HG02623 (cell line): ENCODE measurements around the gene PELI3.
A peak's percentile ranks its signal among the peaks of the same experiment; 100 is the strongest.

Experiments
- ATAC-seq: cut with Tn5 transposase; IDR thresholded peaks from one replicate; pipeline ENCODE4 v1.9.1; 2021; ENCODE audit warnings: moderate library complexity; ENCODE audit not compliant: unreplicated experiment

The PELI3 gene

DNA sequence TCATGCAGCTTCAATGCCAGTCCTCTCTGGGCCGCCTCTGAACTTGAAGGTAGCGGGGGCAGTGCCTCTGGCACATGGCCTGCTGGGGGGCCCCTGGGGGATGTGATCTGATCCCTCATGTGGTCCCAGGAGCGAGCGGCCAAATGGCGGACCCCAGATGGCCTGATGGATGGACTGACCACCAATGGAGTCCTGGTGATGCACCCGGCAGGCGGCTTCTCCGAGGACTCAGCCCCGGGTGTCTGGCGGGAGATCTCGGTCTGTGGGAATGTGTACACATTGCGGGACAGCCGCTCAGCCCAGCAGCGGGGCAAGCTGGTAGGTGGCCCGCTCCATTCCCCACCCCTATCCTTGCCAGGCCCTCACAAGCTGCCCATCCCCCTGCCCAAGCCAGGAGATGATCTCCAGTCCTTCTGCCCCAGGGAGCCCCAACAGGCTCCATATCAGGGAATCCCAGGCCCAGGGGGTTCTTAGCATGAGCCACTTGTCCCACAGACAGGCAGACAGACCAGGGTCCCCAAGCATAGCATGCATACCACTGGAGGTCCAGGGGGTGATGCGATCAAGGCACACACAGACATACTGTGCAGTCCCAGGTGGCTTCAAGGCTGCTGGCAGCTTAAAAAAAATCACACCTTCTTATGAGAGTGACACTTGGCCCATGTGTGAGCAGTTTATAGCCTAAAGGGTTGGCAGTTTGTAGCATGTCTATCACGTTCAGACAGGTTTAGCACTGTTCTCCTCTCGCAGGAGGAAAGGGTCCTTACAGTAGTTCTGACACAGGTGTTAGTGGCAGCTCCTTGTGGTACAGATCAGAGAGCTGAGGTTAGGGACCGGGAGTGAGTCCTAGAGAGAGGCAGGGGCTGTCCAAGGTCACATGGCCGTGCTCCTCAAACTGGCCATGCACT lies 7.2 kb downstream of the PELI3 start:
- ATAC-seq: no peak

DNA sequence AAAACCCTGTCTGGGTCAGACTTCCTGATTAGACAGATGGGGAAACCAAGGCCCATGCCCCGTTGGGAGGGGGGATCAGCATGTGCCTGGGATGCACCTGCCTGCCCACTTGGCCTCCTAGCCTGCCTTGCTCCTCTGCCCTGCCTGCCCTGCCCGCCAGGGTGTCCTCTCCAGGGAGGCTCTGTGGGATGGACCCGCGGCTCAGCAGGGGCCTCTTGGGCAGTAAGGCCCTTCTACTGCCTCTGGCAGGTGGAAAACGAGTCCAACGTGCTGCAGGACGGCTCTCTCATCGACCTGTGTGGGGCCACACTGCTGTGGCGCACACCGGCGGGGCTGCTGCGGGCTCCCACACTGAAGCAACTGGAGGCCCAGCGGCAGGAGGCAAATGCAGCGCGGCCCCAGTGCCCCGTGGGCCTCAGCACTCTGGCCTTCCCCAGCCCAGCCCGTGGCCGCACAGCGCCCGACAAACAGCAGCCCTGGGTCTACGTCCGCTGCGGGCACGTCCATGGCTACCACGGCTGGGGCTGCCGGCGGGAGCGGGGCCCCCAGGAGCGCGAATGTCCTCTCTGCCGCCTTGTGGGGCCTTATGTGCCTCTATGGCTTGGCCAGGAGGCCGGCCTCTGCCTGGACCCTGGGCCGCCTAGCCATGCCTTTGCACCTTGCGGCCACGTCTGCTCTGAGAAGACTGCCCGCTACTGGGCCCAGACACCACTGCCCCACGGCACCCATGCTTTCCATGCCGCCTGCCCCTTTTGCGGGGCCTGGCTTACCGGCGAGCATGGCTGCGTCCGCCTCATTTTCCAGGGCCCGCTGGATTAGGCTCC lies 8.9 kb downstream of the PELI3 start:
- no peak for ATAC-seq

- ATAC-seq: no peak
Measured at GRCh38 chr11:66476173-66476840, 9.6 kb downstream of the PELI3 start.

- no peak for ATAC-seq
Measured at GRCh38 chr11:66476841-66477251, 10.1 kb downstream of the PELI3 start.

DNA sequence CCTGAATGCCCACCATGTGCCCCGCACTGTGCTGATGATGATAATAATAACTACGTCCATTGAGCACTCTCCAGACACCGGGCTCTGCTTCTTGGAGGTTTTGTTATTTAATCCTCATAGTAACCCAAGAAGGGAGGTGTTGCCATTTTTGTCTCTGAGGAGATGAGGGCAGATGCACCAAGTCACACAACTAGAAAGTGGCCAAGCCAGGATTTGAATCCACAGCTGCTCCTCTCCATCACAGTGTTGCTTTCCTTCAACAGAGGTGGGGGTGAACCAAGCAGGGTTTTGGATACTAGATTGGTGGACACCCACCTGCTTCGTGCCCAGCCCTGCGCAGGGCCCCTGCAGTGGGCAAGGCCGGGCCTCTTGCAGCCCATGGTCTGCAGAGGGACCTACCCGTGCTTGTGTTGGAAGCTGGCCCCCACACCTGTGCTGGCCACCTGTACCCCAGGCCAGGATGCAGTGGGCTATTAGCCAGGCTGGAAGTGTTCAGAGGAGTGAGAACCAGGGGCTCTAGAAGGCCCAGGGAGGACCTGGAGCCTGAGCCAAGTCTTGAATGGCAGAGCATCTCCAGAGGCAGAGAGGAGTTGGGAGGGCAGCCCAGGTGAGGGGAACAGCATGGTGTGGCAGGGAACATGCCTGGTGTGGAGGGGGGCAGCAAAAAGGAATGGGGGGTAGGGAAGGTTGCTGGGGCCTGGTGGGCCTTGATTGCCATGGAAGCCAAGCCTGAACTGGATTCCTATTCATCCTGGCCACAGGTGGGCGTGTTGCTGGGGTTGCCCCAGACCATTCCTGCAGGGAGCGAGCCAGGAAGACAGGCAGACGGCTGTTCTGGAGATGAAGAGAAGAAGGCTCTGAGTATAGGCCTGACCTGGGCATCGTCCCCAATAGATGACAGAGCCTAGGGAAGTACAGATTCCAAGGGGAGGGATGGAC lies 10.8 kb downstream of the PELI3 start:
- ATAC-seq: no peak

GRCh38 chr11:66478729-66479393 lies 12.2 kb downstream of the PELI3 start:
- ATAC-seq: no peak

DNA sequence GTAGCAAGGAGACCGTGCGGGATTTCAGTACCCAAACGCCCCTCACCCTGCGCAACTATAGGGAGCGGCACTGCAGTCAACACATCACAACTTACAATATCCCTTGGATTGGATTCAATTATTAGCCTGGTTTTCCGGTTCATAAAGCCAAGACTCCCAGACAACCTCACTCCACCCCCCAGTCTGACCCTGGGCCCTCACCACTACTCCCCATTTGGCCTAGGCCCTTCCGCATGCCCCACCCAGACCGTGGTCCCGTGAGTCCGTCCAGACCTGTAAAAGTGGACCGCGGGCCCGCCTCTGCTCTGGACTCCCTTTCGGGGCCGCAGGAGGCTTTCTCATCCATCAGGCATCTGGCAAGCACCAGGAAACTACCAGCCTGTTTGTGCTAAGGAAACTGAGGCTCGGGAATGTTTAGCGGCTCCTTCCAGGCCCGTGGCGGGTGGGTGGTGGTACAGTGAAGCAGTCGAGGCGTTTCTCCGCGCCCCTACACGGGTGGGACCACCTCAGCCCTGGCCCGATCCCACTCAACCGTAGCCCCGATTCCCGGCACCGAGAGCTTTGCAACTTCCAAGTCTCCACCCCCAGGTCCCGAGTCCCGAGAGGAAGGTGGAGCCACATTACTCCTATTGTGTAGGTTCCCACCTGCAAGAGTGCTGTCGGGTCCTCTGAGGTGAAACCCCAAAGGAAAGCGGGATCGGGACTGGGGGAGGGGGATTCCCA lies 12.8 kb downstream of the PELI3 start:
- no peak for ATAC-seq

GRCh38 chr11:66480117-66480938 lies 13.6 kb downstream of the PELI3 start, which contains the start of gene DPP3:
DPP3 (plus strand) TSS chr11:66480434; CDS start chr11:66482201, 1,767 bp downstream.
- peak; percentile 84 for ATAC-seq

DNA sequence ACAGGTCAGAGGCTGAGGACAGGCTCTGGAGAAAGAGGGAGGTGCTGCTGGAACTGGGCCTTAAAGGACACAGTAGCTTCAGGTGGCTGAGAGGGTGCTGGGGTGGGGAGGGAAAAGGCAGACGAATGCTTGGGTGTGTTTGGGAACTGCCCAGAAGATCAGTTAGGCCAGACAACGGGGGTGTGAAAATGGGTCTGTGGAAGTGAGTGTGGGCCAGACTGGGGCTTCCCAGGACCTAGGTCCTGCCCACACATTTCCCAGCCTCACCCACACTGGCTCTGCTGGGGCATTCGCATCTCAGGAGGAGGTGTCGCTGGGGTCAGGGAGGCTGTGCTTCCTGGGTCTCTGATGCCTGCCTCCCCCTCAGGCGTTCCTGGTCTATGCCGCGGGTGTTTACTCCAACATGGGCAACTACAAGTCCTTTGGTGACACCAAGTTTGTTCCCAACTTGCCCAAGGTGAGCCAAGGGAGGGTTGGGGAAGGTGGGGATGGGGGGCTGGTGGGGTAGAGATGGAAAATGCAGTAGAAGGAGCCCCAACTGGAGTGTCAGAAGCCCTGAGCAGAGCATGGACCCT lies 18.2 kb downstream of the PELI3 start:
- no peak for ATAC-seq

DNA sequence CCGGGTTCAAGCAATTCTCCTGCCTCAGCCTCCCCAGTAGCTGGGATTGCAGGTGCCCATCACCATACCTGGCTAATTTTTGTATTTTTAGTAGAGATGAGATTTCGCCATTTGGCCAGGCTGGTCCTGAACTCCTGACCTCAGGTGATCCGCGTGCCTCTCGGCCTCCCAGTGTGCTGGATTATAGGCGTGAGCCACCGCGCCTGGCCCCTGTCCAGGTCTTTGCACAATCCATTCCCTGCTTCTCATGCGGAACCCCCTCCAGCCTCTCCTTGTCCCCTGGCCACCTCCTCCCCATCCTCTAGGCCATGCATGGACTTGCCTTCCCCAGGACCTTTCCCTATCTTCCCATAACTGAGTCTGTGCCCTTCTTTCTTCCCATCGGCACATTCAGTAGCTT lies 22.3 kb downstream of the PELI3 start:
- ATAC-seq: no peak

- no peak for ATAC-seq
Measured at GRCh38 chr11:66489636-66490035, 22.9 kb downstream of the PELI3 start.

DNA sequence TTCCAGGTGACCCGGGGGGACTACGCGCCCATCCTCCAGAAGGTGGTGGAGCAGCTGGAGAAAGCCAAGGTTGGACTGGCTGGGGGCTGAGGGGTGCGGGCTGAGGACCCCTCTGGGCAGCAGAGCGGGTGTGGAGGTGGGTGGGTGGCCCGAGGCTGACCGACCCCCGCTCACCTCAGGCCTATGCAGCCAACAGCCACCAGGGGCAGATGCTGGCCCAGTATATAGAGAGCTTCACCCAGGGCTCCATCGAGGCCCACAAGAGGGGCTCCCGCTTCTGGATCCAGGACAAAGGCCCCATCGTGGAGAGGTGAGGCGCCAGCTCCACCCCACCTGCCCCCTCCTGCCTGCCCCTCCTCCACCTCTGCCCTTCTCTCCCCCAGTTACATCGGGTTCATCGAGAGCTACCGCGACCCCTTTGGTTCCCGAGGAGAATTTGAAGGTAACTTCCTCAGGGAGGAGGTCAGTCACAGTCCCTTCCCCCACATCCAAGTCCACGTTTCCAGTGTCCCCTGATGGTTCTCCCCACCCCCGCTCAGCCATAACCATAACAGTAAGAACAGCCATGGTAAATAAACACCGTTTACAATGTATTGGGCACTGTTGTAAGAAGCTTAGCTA lies 24.7 kb downstream of the PELI3 start:
- no peak for ATAC-seq

DNA sequence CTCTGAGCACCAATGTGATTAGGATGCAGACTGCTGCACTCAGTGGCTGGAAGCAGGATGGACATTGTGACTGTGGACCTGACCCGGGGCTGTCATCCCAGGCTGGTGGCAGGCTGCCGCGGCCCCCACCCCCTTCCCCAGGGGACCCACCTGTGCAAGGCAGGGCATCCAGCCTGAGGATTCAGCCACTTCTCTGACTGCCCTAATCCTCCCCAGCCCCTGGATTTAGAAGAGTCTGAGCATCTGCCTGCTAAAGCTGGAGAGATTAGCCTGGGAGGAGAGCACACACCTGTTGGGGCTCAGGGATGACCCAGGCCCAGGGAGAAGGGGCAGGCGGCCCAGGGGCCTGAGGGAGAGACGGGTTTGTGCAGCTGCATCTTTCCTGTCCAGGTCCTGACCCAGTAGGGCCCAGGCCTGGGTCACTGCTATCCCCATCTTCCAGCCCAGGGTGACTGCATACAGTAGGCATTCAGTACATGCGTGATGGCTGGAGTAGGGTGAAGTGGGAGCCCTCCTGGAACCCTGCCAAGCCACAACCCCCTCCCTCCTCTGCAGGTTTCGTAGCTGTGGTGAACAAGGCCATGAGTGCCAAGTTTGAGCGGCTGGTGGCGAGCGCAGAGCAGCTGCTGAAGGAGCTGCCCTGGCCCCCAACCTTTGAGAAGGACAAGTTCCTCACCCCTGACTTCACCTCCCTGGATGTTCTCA lies 25.6 kb downstream of the PELI3 start:
- ATAC-seq: no peak

- no peak for ATAC-seq
Measured at GRCh38 chr11:66493130-66493529, 26.4 kb downstream of the PELI3 start.

DNA sequence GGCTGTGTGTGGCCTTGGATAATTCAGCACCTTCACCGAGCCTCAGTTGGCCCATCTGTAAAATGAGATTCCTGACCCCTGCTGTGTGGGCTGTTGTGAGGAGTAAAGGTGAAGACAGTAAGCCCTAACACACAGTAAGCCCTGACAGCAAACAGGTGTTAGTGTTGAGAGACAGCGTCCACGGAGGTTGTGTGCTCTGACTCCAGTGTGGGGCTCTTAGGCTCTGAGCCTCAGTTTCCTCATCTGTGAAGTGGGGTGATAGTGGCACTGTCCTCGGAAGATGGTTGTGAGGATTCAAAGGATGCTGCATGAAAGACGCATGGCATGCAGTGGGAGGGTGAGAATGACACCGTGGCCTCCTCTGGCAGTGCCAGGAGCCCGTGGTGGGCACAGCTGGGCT lies 27.8 kb downstream of the PELI3 start:
- no peak for ATAC-seq

DNA sequence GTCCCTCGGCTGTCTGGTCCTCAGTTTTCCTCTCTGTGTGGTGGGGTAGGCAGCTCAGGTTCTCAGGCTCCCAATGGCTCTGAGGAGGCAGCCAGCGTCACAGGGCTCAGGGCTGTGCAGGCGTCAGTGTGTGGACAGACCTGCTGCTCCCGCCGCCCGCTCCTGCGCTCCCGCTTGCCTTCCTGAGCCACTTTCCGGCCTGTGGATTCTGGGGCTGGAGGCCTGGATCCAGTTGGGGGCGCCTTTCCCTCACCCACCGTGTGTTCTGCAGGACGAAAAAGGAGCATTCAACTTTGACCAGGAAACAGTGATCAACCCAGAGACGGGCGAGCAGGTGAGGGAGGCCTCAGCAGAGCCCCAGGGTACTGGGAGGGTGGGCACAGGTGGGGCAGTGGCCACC lies 28.2 kb downstream of the PELI3 start:
- ATAC-seq: no peak

DNA sequence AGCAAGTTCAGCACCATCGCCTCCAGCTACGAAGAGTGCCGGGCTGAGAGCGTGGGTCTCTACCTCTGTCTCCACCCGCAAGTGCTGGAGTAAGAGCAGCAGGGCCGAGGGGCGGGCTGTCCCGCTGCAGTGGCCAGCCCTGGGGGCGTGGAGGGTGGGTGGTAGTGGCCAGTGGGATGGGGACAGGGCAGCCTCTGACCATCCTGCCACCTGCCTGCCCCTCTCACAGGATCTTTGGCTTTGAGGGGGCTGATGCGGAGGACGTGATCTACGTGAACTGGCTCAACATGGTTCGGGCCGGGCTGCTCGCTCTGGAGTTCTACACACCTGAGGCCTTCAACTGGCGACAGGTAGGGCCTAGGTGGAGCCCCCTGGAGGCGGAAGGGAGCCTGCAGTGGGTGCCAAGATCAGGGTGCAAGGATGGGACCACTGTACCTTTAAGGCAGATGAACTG lies 28.7 kb downstream of the PELI3 start:
- ATAC-seq: no peak
